K562 (cell line): Measurements from ENCODE around the gene FAM186B. TPM values are rescaled to one million over a fixed set of nuclear protein-coding genes. Genes with fewer than 3 reads are reported as not detected.

Experiments
- ATAC-seq: fragments of 200-7000 bp; cut with Tn5 transposase; 3 replicates; pipeline ENCODE4 v1.9.1; 2020; ENCODE audit warnings: moderate library complexity
- BruUV-seq: library from RNA; stranded (reverse); fragments of 400-500 nt; replicated peaks from 2 replicates; lab custom pipeline; 2021; lab: Mats Ljungman, UMichigan
- CTCF ChIA-PET: fragments of 300-600 bp; formaldehyde crosslinking; extraction: SDS; loops from one replicate; lab custom pipeline; 2021; ENCODE audit warnings: low intra/inter-chr PET ratio; lab: Yijun Ruan, JAX
- POLR2A ChIA-PET: fragments of 300-600, 350-650 bp; sonication (Branson Sonifier 250); formaldehyde crosslinking; extraction: SDS; loops from one replicate; lab custom pipeline; 2021; ENCODE audit warnings: antibody characterized with exemption, inconsistent platforms; lab: Yijun Ruan, JAX
- DNase-seq, 4 experiments: peaks; one replicate each; pipeline versions ENCODE4 v3.0.0 to v3.0.0-alpha.2; 2011 to 2018; ENCODE audit warnings: low spot score in 3 of 4, mixed read lengths in 3 of 4; ENCODE audit errors: extremely low read depth in 1 of 4
- FAIRE-seq: peaks from 2 replicates; lab custom pipeline; 2011; peaks lifted over from hg19 to GRCh38; lab: Jason Lieb, UNC
- H2AFZ ChIP-seq: 2 replicates; pipeline ENCODE4 v1.6.0; 2011; ENCODE audit warnings: low read depth, low read length, control low read depth, inconsistent platforms
- H3K27ac ChIP-seq: fragments of 200-600 bp; 3 replicates; pipeline ENCODE4 v1.8.0; 2011; ENCODE audit warnings: low read depth, mild to moderate bottlenecking, control low read depth, inconsistent platforms, low read length, moderate library complexity, mixed read lengths; ENCODE audit errors: extremely low read depth
- H3K27me3 ChIP-seq, 2 experiments: fragments of 300-600 bp in 1 of 2; 2 replicates in 1 of 2; 3 replicates in 1 of 2; pipeline versions ENCODE4 v1.6.0 to v1.8.0; 2011; ENCODE audit warnings: inconsistent platforms in 2 of 2, low read length in 2 of 2, mild to moderate bottlenecking in 1 of 2, mixed read lengths in 1 of 2, moderate library complexity in 1 of 2; ENCODE audit not compliant: control insufficient read depth in 2 of 2, insufficient read depth in 2 of 2
- H3K36me3 ChIP-seq: fragments of 300-600 bp; 3 replicates; pipeline ENCODE4 v1.8.0; 2011; ENCODE audit warnings: mild to moderate bottlenecking, low read length, inconsistent platforms; ENCODE audit not compliant: control insufficient read depth, insufficient read depth
- H3K4me1 ChIP-seq, 2 experiments: fragments of 200-600 bp in 1 of 2; replicated peaks in 1 of 2; 2 replicates in 1 of 2; 3 replicates in 1 of 2; pipeline versions ENCODE4 v1.5.1 to v1.8.0; 2011; ENCODE audit warnings: inconsistent platforms in 2 of 2, low read length in 2 of 2, mild to moderate bottlenecking in 1 of 2, mixed read lengths in 1 of 2, moderate library complexity in 1 of 2; ENCODE audit not compliant: control insufficient read depth in 2 of 2, insufficient read depth in 2 of 2
- H3K4me2 ChIP-seq: 2 replicates; pipeline ENCODE4 v1.6.1; 2011; ENCODE audit warnings: low read length, control low read depth, inconsistent platforms, mixed read lengths; ENCODE audit not compliant: insufficient read depth
- H3K4me3 ChIP-seq: fragments of 200-600 bp; sonication (generic), shearing (Covaris generic); 2 replicates; pipeline ENCODE4 v1.5.1; 2016; ENCODE audit warnings: control low read depth, inconsistent platforms
- H3K79me2 ChIP-seq: fragments of 200-600 bp; 3 replicates; pipeline ENCODE4 v1.8.0; 2011; ENCODE audit warnings: low read length, inconsistent platforms; ENCODE audit not compliant: control insufficient read depth, insufficient read depth
- H3K9ac ChIP-seq, 2 experiments: 2 replicates each; pipeline versions ENCODE4 v1.6.0 to v1.6.1; 2011; ENCODE audit warnings: low read depth in 2 of 2, low read length in 2 of 2, control low read depth in 1 of 2, inconsistent platforms in 1 of 2, mild to moderate bottlenecking in 1 of 2, mixed read lengths in 1 of 2; ENCODE audit not compliant: insufficient read depth in 1 of 2
- H3K9me1 ChIP-seq: one replicate; pipeline ENCODE4 v1.6.0; 2011; ENCODE audit warnings: inconsistent platforms, mild to moderate bottlenecking, low read length, moderate library complexity; ENCODE audit not compliant: control insufficient read depth, insufficient read depth
- H3K9me3 ChIP-seq: replicated peaks from 2 replicates; pipeline ENCODE4 v1.5.1; 2011; ENCODE audit warnings: low read depth, low read length, inconsistent platforms; ENCODE audit not compliant: control insufficient read depth, insufficient read depth
- H4K20me1 ChIP-seq: replicated peaks from 2 replicates; pipeline ENCODE4 v1.6.1; 2011; ENCODE audit warnings: low read length, inconsistent platforms, mixed read lengths; ENCODE audit not compliant: control insufficient read depth, insufficient read depth
- CBFA2T3 ChIP-seq: fragments of 450-650 bp; IDR thresholded peaks from 2 replicates; pipeline ENCODE4 v1.6.1; 2017
- KLF1 ChIP-seq: fragments of 450-650 bp; IDR thresholded peaks from 2 replicates; pipeline ENCODE4 v1.6.1; 2016; ENCODE audit warnings: missing genetic modification characterization, missing compliant biosample characterization
- L3MBTL2 ChIP-seq: fragments of 450-650 bp; IDR thresholded peaks from 2 replicates; pipeline ENCODE4 v1.6.1; 2016; ENCODE audit warnings: mild to moderate bottlenecking, moderate library complexity
- MNT ChIP-seq, 2 experiments: fragments of 450-650 bp; conservative IDR thresholded peaks; 2 replicates each; pipeline ENCODE4 v1.6.1; 2017; ENCODE audit warnings: mild to moderate bottlenecking in 2 of 2, moderate library complexity in 2 of 2
- RAD51 ChIP-seq: fragments of 450-650 bp; IDR thresholded peaks from 2 replicates; pipeline ENCODE4 v1.7.1; 2016; ENCODE audit warnings: low read depth, mild to moderate bottlenecking, borderline replicate concordance
- TCF3 ChIP-seq: sonication (generic); formaldehyde crosslinking; IDR thresholded peaks from 2 replicates; pipeline ENCODE4 v1.4.0; 2020; ENCODE audit warnings: mild to moderate bottlenecking, missing genetic modification reagents
- USF1 ChIP-seq: sonication (generic); formaldehyde crosslinking; IDR thresholded peaks from 2 replicates; pipeline ENCODE4 v1.9.0; 2022; ENCODE audit warnings: mild to moderate bottlenecking, missing genetic modification reagents
- WGBS: fragments of 100-300 bp; shearing (Covaris generic); methylation state at CpG from one replicate; pipeline ENCODE4 v1.1.6; 2016; ENCODE audit warnings: low coverage, mixed read lengths; ENCODE audit not compliant: insufficient coverage; ENCODE audit errors: missing lambda C conversion rate; 5-methylcytosine and 5-hydroxymethylcytosine counted together
- in situ Hi-C: fragments of 300-500 bp; cut with MboI; formaldehyde crosslinking; loops from 4 replicates; pipeline ENCODE4 v1.15.0; 2018; ENCODE audit warnings: inconsistent platforms, mixed read lengths
- intact Hi-C: fragments of 100-400 bp; cut with micrococcal nuclease; formaldehyde crosslinking; loops from 2 replicates; pipeline ENCODE4 v1.14.2; 2022
- polyA plus RNA-seq, 8 experiments: library from polyadenylated mRNA; depleted of rRNA in 4 of 8; stranded (reverse) in 5 of 8; unstranded in 3 of 8; fragments of >200 nt; fragmentation: Nextera tagmentation in 2 of 8; fragmentation: Illumina TruSeq in 1 of 8; extraction: Ambion mirVana in 2 of 8; extraction: Trizol in 1 of 8; gene quantifications; 2 replicates each; pipeline versions ENCODE4 v1.2.1 to v1.2.3, GENCODE V29; 2011 to 2014; ENCODE audit warnings: inconsistent platforms in 1 of 8, missing spikeins in 1 of 8
- total RNA-seq, 7 experiments: library from RNA; depleted of rRNA in 6 of 7; stranded (reverse); fragments of >200 nt in 6 of 7; fragmentation: Illumina TruSeq in 2 of 7; extraction: Trizol in 2 of 7; gene quantifications; 2 replicates each; pipeline versions ENCODE4 v1.2.1 to v1.2.3, GENCODE V29; 2011 to 2021; ENCODE audit warnings: low replicate concordance in 1 of 7
- TF ChIP-seq, protein P1 (sequence below): sonication (generic); formaldehyde crosslinking; IDR thresholded peaks from 2 replicates; pipeline ENCODE4 v1.5.0; 2020; ENCODE audit warnings: missing genetic modification reagents
- TF ChIP-seq, protein P2 (sequence below): sonication (generic); formaldehyde crosslinking; IDR thresholded peaks from 2 replicates; pipeline ENCODE4 v1.8.0; 2022; ENCODE audit warnings: missing genetic modification reagents, mild to moderate bottlenecking, moderate library complexity, borderline replicate concordance

FAM186B gene
- total and polyA plus RNA-seq, 9 of the 15 experiments (the other 6 are each of a cell fraction or from before 2014, with no cell fraction given), result 0.07 to 0.42 (median 0.15) TPM

- Histone ChIP-seq H3K79me2 (peaks cover 4% of the 10 kb centered on the region; the same call in 2 of the 3 replicates), H3K27ac (no peak overlapping the region), H3K27me3 (no peaks in the 10 kb centered on the region), H3K4me2 (no peak overlapping the region), H3K9me1 (peaks cover 6% of the 10 kb centered on the region), H3K4me3 (no peak overlapping the region), H4K20me1 (peaks cover 16% of the 10 kb centered on the region; the same call in 1 of the 2 replicates), H3K9me3 (no peaks in the 10 kb centered on the region), H3K4me1 (peaks cover 5 to 15% of the 10 kb centered on the region in 2 experiments; a peak in 4 of 5 replicates), H3K36me3 (peaks cover 34% of the 10 kb centered on the region; the same call in 1 of the 3 replicates), H3K9ac (peak overlapping the region in 1 of 2 experiments; percentile 67; a peak in 1 of 4 replicates), H2AFZ (no peak overlapping the region)
- ChIA-PET CTCF (interaction anchor here (2.1 kb wide), 1 partner anchor 24 kb away, joined by 5 read pairs; no protein-coding TSS in a partner anchor), POLR2A (interaction anchor here (0.6 to 1.2 kb wide), 4 partner anchors 11 to 134 kb away, joined by 3 to 4 read pairs (median 3); no protein-coding TSS in a partner anchor)
- WGBS, result 58% methylated on average over 9 of the region's 9 CpGs
- peak in 2 of 4 experiments; percentile 47 to 53 for DNase-seq
- peak; percentile 68 for ATAC-seq
- intact Hi-C loops (no loop called here), in situ Hi-C loops (no loop called here)
- FAIRE-seq, result peak; percentile 61
- BruUV-seq, result no TSS peak
- peak; percentile 17; the same call in 1 of the 2 replicates for TF ChIP-seq CBFA2T3
- TF ChIP-seq TCF3, result 0 out of 2 replicates have a peak, but pooled peaks have one; percentile 9
- TF ChIP-seq RAD51, result peak; percentile 17; the same call in 1 of the 2 replicates
- TF ChIP-seq L3MBTL2, result peak; percentile 56
- peak; percentile 51 to 72; a peak in 3 of 4 replicates for TF ChIP-seq MNT (conservative IDR thresholded peaks at IDR 0.05)
- TF ChIP-seq KLF1, result no peak
- TF ChIP-seq, protein P1, sequence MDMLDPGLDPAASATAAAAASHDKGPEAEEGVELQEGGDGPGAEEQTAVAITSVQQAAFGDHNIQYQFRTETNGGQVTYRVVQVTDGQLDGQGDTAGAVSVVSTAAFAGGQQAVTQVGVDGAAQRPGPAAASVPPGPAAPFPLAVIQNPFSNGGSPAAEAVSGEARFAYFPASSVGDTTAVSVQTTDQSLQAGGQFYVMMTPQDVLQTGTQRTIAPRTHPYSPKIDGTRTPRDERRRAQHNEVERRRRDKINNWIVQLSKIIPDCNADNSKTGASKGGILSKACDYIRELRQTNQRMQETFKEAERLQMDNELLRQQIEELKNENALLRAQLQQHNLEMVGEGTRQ (CRISPR knock-in tag), result peak; percentile 60
- peak; percentile 61 for TF ChIP-seq USF1 (CRISPR knock-in tag)
- TF ChIP-seq, protein P2, sequence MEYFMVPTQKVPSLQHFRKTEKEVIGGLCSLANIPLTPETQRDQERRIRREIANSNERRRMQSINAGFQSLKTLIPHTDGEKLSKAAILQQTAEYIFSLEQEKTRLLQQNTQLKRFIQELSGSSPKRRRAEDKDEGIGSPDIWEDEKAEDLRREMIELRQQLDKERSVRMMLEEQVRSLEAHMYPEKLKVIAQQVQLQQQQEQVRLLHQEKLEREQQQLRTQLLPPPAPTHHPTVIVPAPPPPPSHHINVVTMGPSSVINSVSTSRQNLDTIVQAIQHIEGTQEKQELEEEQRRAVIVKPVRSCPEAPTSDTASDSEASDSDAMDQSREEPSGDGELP (CRISPR knock-in tag), result peak; percentile 80
These were observed 27.7 kb downstream of the FAM186B start for GRCh38 chr12:49577589-49578315.
